Measurements from ENCODE around the gene LSM3. TPM values are rescaled to one million over a fixed set of nuclear protein-coding genes. Genes with fewer than 3 reads are reported as not detected.

Gene LSM3
- total and polyA plus RNA-seq, 9 donors, result 7.9 to 18.6 (median 10.8) TPM

GRCh38 chr3:14213066-14213774 is 34.6 kb downstream of the LSM3 start:
- Histone ChIP-seq H3K9me3 (no peaks in the 10 kb centered on the region), H3K27me3 (no peaks in the 10 kb centered on the region), H3K4me1 (ENCODE audit: insufficient read depth) (peaks cover 10% of the 10 kb centered on the region), H3K27ac (no peak overlapping the region), H3K36me3 (no peaks in the 10 kb centered on the region), H3K4me3 (no peak overlapping the region)
- TF ChIP-seq POLR2A (IDR thresholded peaks at IDR 0.05) (no peak), EP300 (IDR thresholded peaks at IDR 0.05) (no peak), CTCF (IDR thresholded peaks at IDR 0.05) (no peak)
- 89 to 91% (median 90%) methylated on average over 7 of the region's 7 CpGs for WGBS, 3 donors
- intact Hi-C loops (cut with DNase I), result no loop called here
- DNase-seq, result no peak

- no peaks in the 10 kb centered on the region for H3K36me3 ChIP-seq
- DNase-seq, result no peak
- no peaks in the 10 kb centered on the region for H3K27me3 ChIP-seq
- no peak for TF ChIP-seq POLR2A (IDR thresholded peaks at IDR 0.05)
- no peak for TF ChIP-seq CTCF (IDR thresholded peaks at IDR 0.05)
- no peak for TF ChIP-seq EP300 (IDR thresholded peaks at IDR 0.05)
- no peak overlapping the region for H3K27ac ChIP-seq
- H3K9me3 ChIP-seq, result no peaks in the 10 kb centered on the region
- 97 to 99% (median 98%) methylated on average over 4 of the region's 4 CpGs for WGBS, 3 donors
- no peak overlapping the region for H3K4me3 ChIP-seq
- intact Hi-C loops (cut with DNase I), result no loop called here
- peaks cover 7% of the 10 kb centered on the region for H3K4me1 ChIP-seq (ENCODE audit: insufficient read depth)
These were observed 36.1 kb downstream of the LSM3 start for GRCh38 chr3:14214764-14215163.

GRCh38 chr3:14216257-14217048 is 37.8 kb downstream of the LSM3 start:
- Histone ChIP-seq H3K4me3 (no peak overlapping the region), H3K27me3 (no peaks in the 10 kb centered on the region), H3K36me3 (no peaks in the 10 kb centered on the region), H3K4me1 (ENCODE audit: insufficient read depth) (no peaks in the 10 kb centered on the region), H3K27ac (no peak overlapping the region), H3K9me3 (no peaks in the 10 kb centered on the region)
- intact Hi-C loops (cut with DNase I), result no loop called here
- TF ChIP-seq CTCF (IDR thresholded peaks at IDR 0.05) (no peak), EP300 (IDR thresholded peaks at IDR 0.05) (no peak), POLR2A (IDR thresholded peaks at IDR 0.05) (no peak)
- no peak for DNase-seq
- WGBS, 3 donors, result 63 to 89% (median 86%) methylated on average over 22 of the region's 22 CpGs

- Histone ChIP-seq H3K9me3 (peaks cover 0 to 3% of the 10 kb centered on the region in 2 donors), H3K36me3 (no peaks in the 10 kb centered on the region), H3K4me3 (no peak overlapping the region), H3K27ac (no peak overlapping the region), H3K27me3 (no peaks in the 10 kb centered on the region), H3K4me1 (ENCODE audit: insufficient read depth) (no peaks in the 10 kb centered on the region)
- intact Hi-C loops (cut with DNase I), result no loop called here
- no peak for TF ChIP-seq EP300 (IDR thresholded peaks at IDR 0.05)
- no peak for TF ChIP-seq CTCF (IDR thresholded peaks at IDR 0.05)
- no peak for TF ChIP-seq POLR2A (IDR thresholded peaks at IDR 0.05)
- DNase-seq, result no peak
These were observed 39.7 kb downstream of the LSM3 start for GRCh38 chr3:14218355-14218754.

All from ovary (tissue), 9 donors.